Keratinocyte (primary cell): ENCODE measurements around the gene TMCC1.

Experiments used
- CTCF ChIP-seq, 3 experiments: IDR thresholded peaks in 1 of 3; conservative IDR thresholded peaks in 1 of 3; optimal IDR thresholded peaks in 1 of 3; 2 replicates in 2 of 3; 3 replicates in 1 of 3; pipeline versions ENCODE3 to v1.5.1; 2011; ENCODE audit warnings: low read length in 3 of 3, mild to moderate bottlenecking in 3 of 3, moderate library complexity in 2 of 3, control low read depth in 1 of 3, inconsistent platforms in 1 of 3; ENCODE audit not compliant: insufficient read depth in 2 of 3; ENCODE audit errors: extremely low read depth in 1 of 3
- EZH2 ChIP-seq: IDR thresholded peaks from one replicate; pipeline ENCODE4 v1.6.1; 2012; ENCODE audit warnings: inconsistent platforms, mild to moderate bottlenecking, low read length, moderate library complexity

GRCh38 chr3:129633751-129634481 is 259.6 kb downstream of the TMCC1 start:
- no peak for TF ChIP-seq CTCF (optimal IDR thresholded peaks at IDR 0.05 in 1 of 3, IDR thresholded peaks at IDR 0.05 in 1 of 3, conservative IDR thresholded peaks at IDR 0.05 in 1 of 3; ENCODE audit: extremely low read depth in 1 of 3, insufficient read depth in 2 of 3, low read length in 3 of 3)
- TF ChIP-seq EZH2, result no peak
